HG02981 (cell line): Measurements from ENCODE around the gene SH3TC2.

Experiments used
- ATAC-seq: cut with Tn5 transposase; IDR thresholded peaks from one replicate; pipeline ENCODE4 v1.9.1; 2021; ENCODE audit warnings: mild to moderate bottlenecking, moderate library complexity; ENCODE audit not compliant: unreplicated experiment

Gene SH3TC2

DNA sequence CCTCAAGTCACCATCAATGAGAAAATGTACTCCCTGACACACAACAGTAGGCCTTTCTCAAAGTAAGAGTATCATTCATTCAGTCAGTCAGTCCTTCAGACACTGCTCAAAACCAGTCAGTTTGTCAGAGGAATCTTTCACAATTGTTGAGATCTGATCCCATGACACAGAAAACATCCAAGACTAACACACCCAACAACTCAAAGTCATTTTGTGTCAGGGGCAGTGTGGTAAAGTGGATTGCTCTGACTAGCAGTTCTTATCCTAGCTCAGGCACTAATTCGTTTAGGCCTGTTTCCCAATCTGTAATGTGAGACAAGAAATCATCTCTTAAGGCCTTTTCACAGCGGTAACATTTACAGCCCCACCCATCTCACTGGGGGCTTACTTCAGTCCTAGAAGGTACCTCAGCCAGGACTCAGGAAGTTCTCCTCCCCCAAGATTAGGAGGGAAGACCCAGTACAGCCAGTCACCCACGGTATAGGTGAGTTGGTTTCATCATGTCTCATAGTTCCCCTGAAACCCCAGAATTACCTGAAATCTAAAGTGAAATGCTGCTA is 31.9 kb downstream of the SH3TC2 start:
- ATAC-seq = no peak

DNA sequence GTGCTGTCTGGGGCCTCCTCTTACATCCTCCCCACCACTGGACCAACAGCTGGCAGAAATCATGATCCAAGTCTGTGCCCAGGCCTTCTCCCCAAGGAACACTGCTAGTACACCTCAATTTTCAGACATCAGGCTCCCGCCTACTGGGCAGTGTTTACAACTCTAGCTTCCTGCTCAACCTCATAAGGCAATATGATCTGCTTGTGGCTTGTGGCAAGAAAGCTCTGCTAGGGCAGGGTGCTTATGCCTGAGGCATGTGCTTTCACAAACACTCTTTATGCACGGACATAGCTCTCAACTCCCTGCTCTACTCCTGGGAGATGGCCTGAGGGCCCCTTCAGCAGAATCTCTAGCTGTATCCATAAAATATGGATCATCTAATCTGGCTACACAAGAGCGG is 32.5 kb downstream of the SH3TC2 start:
- ATAC-seq = no peak

DNA sequence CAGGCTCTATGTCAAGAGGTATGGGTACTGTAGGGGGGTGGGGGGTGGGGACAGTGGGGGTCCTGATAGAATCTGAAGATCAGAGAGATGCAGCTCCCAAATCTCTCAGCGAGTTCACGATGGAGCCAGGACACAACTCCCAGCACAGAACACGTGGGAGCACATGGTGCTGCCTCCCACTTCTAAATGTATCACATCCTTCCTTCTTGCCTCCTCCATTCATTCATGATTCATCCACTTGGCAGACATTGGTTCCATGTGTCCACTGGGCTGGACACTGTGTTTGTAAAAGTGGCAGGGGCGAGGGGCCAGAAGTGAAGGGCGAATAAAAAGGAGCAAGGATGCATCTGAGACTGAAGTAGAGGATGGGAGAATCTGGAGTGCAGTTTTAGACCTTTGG is 33.9 kb downstream of the SH3TC2 start:
- no peak for ATAC-seq

- ATAC-seq = no peak
Measured at GRCh38 chr5:149028161-149028560, 34.7 kb downstream of the SH3TC2 start.

DNA sequence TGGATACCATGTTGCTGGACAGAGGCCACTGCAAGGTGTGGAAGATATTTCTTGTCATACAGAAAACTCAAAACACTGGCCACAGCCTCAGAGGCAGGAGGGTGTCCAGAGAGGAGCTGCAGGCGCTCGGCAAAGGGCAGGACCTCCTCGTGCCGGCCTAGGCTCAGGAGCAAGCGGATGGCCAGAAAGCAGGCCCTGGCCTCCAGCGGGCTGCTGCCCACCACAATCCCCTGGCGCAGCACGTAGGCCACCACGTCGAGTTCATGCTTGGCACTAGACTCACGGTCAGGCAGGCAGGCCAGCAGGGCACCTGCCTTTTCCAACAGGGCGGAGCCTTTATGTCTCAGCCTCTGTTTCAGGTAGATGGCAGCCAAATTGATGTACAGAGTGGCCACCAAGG is 35.2 kb downstream of the SH3TC2 start:
- ATAC-seq = no peak

DNA sequence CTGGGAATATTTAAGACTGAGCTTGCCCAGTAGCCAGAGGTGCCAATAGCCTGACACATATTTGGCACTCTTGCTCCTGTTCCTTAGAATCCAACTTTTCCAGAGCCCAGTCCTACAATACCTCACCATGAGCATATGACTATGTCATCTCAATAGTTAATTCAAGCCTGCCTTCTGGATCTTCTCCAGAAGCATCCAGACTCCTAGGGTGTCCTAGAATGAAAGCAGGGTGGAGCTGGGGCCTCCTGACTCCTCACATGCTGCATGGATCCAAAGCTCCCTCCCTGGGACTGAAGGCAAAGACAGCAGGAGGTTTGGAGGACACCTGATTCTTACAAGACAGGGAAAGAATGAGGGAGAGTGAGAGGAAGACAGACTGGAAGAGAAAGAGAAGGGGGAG is 37.9 kb downstream of the SH3TC2 start:
- no peak for ATAC-seq

DNA sequence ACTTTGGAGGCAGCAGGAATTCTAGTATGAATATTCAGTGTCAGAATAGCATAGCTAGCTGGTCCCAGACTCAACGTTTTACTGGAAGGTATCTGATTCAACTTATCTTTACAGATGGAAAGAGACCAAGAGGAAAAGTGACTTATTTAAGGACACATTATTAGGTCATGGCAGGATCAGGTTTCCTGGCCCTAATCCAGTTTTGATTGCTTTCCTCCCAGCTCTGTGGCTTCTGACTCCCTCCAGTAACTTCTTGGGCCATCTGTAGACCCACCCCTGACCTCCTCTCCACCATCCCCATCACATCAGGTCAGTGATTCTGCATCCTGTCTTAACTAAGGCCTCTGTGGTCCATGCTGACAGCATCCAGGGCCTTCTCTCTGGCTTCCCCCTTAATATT is 38.4 kb downstream of the SH3TC2 start:
- ATAC-seq = no peak

DNA sequence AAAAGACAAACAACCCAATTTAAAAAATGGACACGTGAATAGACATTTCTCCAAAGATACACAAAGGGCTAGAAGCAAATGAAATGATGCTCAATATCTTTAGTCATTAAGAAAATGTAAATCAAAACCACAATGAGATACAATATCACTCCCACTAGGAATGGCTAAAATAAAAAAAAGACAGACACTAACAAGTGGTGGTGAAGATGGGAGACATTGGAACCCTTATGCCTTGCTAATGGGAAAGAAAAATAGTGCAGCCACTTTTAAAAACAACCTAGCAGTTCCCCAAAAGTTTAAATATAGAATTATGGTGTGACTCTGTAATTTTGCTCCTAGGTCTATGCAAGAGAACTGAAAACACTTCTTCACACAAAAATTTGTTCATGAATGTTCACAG is 40.7 kb downstream of the SH3TC2 start:
- no peak for ATAC-seq

GRCh38 chr5:149019679-149020078 is 43.2 kb downstream of the SH3TC2 start:
- ATAC-seq = no peak

- ATAC-seq = no peak
Measured at GRCh38 chr5:149018909-149019443, 43.9 kb downstream of the SH3TC2 start.

- no peak for ATAC-seq
Measured at GRCh38 chr5:149017636-149018035, 45.2 kb downstream of the SH3TC2 start.

- no peak for ATAC-seq
Measured at GRCh38 chr5:149015561-149015960, 47.3 kb downstream of the SH3TC2 start.

DNA sequence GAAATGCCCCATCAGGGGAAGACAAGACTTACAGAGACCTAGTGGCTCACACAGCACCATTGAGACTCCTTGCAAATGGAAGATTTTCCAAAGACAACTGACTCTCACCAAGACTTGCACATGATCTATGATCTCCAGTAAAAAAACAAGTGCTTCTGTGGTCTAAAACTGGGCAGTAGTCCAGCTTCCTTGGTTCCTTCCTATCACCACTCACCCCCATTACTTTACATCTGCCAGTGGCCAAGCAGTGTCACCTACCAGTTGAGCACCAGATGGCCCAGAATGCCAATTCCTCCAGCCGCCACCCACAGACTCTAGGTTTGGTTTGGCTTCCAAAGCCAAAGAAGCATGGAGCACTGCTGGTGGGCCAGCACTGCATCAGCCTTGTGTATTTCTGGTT is 47.7 kb downstream of the SH3TC2 start:
- ATAC-seq = no peak

GRCh38 chr5:149014571-149015031 is 48.3 kb downstream of the SH3TC2 start:
- no peak for ATAC-seq

GRCh38 chr5:149013796-149014195 is 49.1 kb downstream of the SH3TC2 start:
- ATAC-seq = no peak

- ATAC-seq = no peak
Measured at GRCh38 chr5:149012350-149012749, 50.5 kb downstream of the SH3TC2 start.

DNA sequence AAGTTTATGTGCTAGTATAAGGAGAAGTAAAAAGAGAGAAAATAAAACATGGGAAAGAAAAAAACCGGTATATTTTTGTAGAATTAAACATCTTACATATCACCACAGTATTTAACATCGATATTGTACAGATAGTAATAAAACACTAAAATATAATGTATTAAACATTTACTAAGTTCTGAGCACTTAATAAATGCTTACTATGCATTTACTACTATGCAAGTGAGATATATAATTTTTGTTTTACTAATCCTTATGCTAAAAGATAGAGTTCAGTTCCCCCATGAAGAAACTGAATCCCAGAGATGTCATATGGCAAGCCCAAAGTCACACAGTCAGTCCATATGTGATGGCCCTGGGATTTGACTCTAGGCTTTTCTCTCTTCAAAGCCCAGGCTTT is 51.1 kb downstream of the SH3TC2 start:
- ATAC-seq = no peak

DNA sequence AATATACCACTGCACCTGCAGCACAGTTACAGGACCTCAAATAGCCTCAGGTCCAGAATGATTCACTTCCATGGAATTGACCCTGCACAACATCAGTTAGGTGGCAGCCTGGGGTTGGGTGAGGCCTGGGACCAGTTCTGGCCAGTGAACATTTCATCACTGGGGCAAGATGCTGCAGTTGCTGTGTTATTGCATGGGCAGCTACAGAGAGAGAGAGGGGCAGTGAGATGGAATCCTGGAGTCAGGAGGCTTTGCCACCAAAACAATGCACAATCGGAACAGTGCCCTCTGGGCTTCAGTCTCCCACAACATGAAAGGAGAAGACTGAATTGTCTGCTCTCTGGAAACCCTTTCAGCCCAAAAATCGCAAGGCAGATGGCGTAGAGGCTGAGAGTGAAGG is 51.8 kb downstream of the SH3TC2 start:
- ATAC-seq = no peak

DNA sequence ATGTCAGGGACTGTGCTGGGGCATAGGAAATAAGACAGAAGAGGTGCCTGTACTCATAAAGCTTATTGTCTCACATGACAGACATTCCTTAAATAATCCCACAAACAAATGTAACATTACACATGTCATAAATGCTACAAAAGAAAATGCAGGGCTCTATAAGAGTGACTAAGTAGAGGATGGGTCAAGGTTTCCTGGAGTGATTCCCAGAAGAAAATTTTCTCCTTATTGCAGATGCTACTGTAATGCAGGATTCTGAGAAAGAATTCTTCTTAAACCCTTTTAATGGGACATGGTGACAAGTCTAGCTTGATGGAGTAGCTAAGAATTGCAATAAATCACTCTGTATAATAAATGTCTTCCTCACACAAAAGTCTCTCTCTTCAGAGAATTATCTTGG is 55.7 kb downstream of the SH3TC2 start:
- ATAC-seq = no peak

GRCh38 chr5:149006426-149006825 is 56.4 kb downstream of the SH3TC2 start:
- ATAC-seq = no peak

- no peak for ATAC-seq
Measured at GRCh38 chr5:149005077-149005892, 57.6 kb downstream of the SH3TC2 start.

DNA sequence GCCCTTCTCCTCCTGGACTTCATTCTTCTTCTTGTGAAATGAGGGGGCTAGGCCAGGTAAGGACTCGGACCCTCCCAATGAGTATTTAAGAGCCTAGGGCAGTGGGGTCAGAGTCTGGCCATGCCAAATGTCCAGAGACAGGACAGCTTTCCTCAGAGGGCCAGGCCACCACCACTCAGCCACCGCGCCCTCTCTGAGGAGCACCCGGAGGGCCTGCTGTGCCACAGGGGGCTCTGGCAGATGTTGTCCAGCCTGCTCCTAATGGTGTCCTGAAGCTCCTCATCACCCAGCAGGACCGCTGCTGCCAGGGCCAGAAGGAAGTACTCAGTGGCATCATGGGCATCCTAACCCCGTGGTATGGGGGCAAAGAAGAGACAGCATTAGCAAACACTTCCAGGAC is 58.3 kb downstream of the SH3TC2 start:
- ATAC-seq = no peak
